Ascending aorta (tissue), 2 donors: ENCODE results near the gene SPATS1. TPM values are rescaled to one million over a fixed set of nuclear protein-coding genes. Genes with fewer than 3 reads are reported as not detected.

Source experiments
- DNase-seq, 2 donors: peaks; one replicate each; pipeline ENCODE4 v3.0.0-alpha.2; 2019; ENCODE audit warnings: low spot score in 2 of 2
- H3K27ac ChIP-seq, 2 donors: fragments of 200-600 bp; sonication (generic); one replicate each; pipeline ENCODE4 v1.5.1; 2016 to 2017; ENCODE audit warnings: mild to moderate bottlenecking in 1 of 2
- H3K27me3 ChIP-seq: fragments of 200-600 bp; sonication (generic); one replicate; pipeline ENCODE4 v1.5.1; 2017
- H3K36me3 ChIP-seq, 2 donors: fragments of 200-600 bp; sonication (generic); one replicate each; pipeline ENCODE4 v1.5.1; 2016
- H3K4me1 ChIP-seq, 2 donors: fragments of 200-600 bp; sonication (generic); one replicate each; pipeline ENCODE4 v1.5.1; 2016 to 2017; ENCODE audit warnings: mild to moderate bottlenecking in 1 of 2
- H3K4me3 ChIP-seq, 2 donors: fragments of 200-600 bp; sonication (generic); one replicate each; pipeline ENCODE4 v1.5.1; 2016 to 2017; ENCODE audit warnings: mild to moderate bottlenecking in 1 of 2
- H3K9me3 ChIP-seq, 2 donors: fragments of 200-600 bp; sonication (generic); one replicate each; pipeline ENCODE4 v1.5.1; 2016
- CTCF ChIP-seq, 3 experiments: fragments of 200-600 bp in 2 of 3; fragments of 450-650 bp in 1 of 3; sonication (generic) in 2 of 3; IDR thresholded peaks; one replicate each; pipeline ENCODE4 v1.5.1; 2016 to 2019; ENCODE audit warnings: antibody characterized with exemption in 3 of 3, mild to moderate bottlenecking in 1 of 3, moderate library complexity in 1 of 3
- intact Hi-C: fragments of 100-400 bp; cut with DNase I; formaldehyde crosslinking; loops from one replicate; pipeline ENCODE4 v1.15.1; 2023
- total RNA-seq: library from RNA; depleted of rRNA; stranded (reverse); fragments of >200 nt; gene quantifications from one replicate; pipeline ENCODE4 v1.1.0, GENCODE V29; 2016

SPATS1 gene
- total RNA-seq, 1 donor from 2014 or later, result not detected

DNA sequence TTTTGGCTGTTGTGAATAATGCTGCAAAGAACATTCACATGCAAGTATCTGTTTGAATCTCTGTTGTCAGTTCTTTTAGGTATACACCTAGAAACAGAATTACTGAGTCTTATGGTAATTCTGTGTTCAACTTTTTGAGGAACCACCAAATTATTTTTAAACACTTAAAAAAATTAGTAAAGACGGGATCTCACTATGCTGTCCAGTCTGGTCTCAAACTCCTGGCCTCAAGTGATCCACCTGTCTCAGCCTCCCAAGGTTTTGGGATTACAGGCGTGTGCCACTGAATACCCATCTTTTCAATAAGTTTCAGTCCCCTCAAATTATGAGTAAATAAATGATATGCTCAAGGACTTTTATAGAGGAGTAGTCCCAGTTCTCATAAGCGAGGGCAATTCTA, 17.5 kb downstream of the SPATS1 start:
- Histone ChIP-seq H3K27me3 (no peaks in the 10 kb centered on the region), H3K27ac (no peak overlapping the region), H3K4me3 (no peak overlapping the region), H3K4me1 (no peaks in the 10 kb centered on the region), H3K36me3 (no peaks in the 10 kb centered on the region), H3K9me3 (no peaks in the 10 kb centered on the region)
- no peak for DNase-seq
- no peak for TF ChIP-seq CTCF (IDR thresholded peaks at IDR 0.05)
- intact Hi-C loops, result no loop called here

DNA sequence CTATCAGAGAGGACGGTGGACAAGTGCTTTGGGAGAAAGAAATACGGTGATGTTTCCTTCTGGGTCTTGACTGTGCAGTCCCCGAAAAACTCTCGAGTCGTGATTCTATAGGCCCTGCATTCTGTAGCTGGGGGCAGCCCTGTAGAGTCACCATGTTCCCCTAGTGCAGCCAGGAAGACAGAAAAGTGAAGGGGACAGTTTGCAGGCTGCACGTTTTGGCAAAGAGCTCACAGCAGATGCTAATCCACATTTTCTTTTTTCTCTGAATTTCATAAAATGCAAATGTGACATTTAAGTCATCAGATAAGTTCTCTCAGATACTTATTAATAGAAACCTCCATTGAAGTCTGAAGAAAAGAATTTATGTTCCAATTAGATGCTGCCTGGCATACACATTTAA, 19.5 kb downstream of the SPATS1 start:
- no peak overlapping the region for H3K4me3 ChIP-seq
- no peak for DNase-seq
- intact Hi-C loops, result no loop called here
- H3K27me3 ChIP-seq, result no peaks in the 10 kb centered on the region
- no peaks in the 10 kb centered on the region for H3K36me3 ChIP-seq
- TF ChIP-seq CTCF (IDR thresholded peaks at IDR 0.05), result no peak
- no peaks in the 10 kb centered on the region for H3K4me1 ChIP-seq
- no peaks in the 10 kb centered on the region for H3K9me3 ChIP-seq
- no peak overlapping the region for H3K27ac ChIP-seq

DNA sequence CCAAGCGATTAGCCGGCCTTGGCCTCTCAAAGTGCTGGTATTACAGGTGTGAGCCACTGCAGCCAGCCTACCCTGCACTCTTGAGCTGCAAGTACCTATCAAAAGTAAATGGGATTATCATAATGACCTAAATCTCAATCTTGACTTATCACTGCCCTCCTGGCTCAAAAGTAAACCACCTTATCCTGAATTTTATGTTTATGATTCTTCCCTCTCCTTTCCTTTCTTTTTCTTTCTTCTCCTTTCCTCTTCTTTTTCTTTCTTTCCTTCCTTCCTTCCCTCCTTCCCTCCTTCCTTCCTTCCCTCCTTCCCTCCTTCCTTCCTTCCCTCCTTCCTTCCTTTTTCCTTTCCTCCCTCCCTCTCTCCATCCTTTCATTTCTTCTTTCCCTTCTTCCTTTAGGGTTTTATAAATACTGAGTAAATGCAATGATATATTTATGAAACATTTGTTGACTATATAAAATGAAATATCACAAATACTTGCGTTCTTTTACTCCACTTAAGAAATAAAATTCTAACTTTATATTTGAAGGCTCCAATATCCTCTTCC, 21.0 kb downstream of the SPATS1 start:
- Histone ChIP-seq H3K27ac (no peak overlapping the region), H3K27me3 (no peaks in the 10 kb centered on the region), H3K9me3 (no peaks in the 10 kb centered on the region), H3K36me3 (no peaks in the 10 kb centered on the region), H3K4me1 (no peaks in the 10 kb centered on the region), H3K4me3 (no peak overlapping the region)
- intact Hi-C loops, result no loop called here
- DNase-seq, result no peak
- TF ChIP-seq CTCF (IDR thresholded peaks at IDR 0.05), result no peak

- H3K4me1 ChIP-seq, result no peaks in the 10 kb centered on the region
- intact Hi-C loops, result no loop called here
- H3K4me3 ChIP-seq, result no peak overlapping the region
- no peaks in the 10 kb centered on the region for H3K36me3 ChIP-seq
- H3K27ac ChIP-seq, result no peak overlapping the region
- no peak for TF ChIP-seq CTCF (IDR thresholded peaks at IDR 0.05)
- no peak for DNase-seq
- no peaks in the 10 kb centered on the region for H3K27me3 ChIP-seq
- no peaks in the 10 kb centered on the region for H3K9me3 ChIP-seq
Observed at GRCh38 chr6:44366781-44367180, 24.3 kb downstream of the SPATS1 start.

GRCh38 chr6:44367681-44368080, 25.2 kb downstream of the SPATS1 start:
- intact Hi-C loops, result no loop called here
- DNase-seq, result no peak
- TF ChIP-seq CTCF (IDR thresholded peaks at IDR 0.05), result no peak

GRCh38 chr6:44373051-44373450, 30.6 kb downstream of the SPATS1 start:
- no peak for DNase-seq
- Histone ChIP-seq H3K27me3 (no peaks in the 10 kb centered on the region), H3K27ac (no peak overlapping the region), H3K9me3 (no peaks in the 10 kb centered on the region), H3K4me3 (no peak overlapping the region), H3K36me3 (no peaks in the 10 kb centered on the region), H3K4me1 (no peaks in the 10 kb centered on the region)
- intact Hi-C loops, result no loop called here
- no peak for TF ChIP-seq CTCF (IDR thresholded peaks at IDR 0.05)

More at GRCh38 chr6:44367681-44368080, 25.2 kb downstream of the SPATS1 start:
- no peak overlapping the region for H3K27ac ChIP-seq
- no peaks in the 10 kb centered on the region for H3K4me1 ChIP-seq
- H3K4me3 ChIP-seq, result no peak overlapping the region
- no peaks in the 10 kb centered on the region for H3K36me3 ChIP-seq
- H3K27me3 ChIP-seq, result no peaks in the 10 kb centered on the region
- no peaks in the 10 kb centered on the region for H3K9me3 ChIP-seq
